ENCODE measurements around the gene IGSF9.
"Not testable (repeated sequence)": the region's sequence is repeated elsewhere in the genome, so short reads cannot be mapped to it uniquely, and the experiment has no call there.

The IGSF9 gene

DNA sequence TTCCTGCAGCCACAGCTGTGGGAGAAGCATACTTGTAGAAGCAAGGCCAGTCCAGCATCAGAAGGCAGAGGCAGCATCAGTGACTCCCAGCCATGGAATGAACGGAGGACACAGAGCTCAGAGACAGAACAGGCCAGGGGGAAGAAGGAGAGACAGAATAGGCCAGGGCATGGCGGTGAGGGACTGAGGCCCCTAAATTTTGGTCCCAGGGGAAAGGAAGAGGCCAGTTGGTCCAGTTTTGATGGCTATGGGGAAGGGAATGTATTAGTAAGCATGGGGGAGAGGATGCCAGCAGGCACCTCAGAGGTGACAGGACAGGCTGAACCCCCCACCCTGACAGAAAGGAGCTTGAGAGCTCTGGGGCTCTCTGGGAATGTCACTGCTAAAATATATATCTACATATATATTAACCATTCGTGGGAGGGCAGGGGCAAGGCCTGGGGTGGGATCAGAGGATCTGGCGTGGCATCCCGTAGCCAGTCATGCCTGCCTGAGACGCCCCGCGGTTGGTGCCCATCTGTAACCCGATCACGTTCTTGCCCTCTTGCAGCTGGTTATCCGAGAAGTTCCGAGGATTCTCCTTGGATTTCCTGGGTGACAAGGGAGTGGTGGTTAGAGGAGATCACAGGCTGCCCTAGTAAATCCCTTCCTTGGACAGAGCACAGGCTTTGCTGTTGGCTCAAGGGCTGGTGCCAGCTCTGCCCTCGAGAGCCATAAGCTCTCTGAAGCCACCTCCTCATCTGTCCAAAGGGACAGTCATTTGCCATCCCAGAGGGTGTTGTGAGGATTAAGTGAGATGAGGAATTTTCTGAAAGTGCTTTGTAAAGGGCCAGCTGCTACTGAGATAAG, 26.8 kb downstream of the IGSF9 start:
- FAIRE-seq, result no peak

- no peak for FAIRE-seq
Observed at GRCh38 chr1:159917533-159918351, 27.7 kb downstream of the IGSF9 start.

GRCh38 chr1:159916242-159917051, 29.0 kb downstream of the IGSF9 start:
- no peak for FAIRE-seq

- no peak for FAIRE-seq
Observed at GRCh38 chr1:159915571-159916241, 29.7 kb downstream of the IGSF9 start.

GRCh38 chr1:159914252-159915018, 31.0 kb downstream of the IGSF9 start:
- no peak for FAIRE-seq

DNA sequence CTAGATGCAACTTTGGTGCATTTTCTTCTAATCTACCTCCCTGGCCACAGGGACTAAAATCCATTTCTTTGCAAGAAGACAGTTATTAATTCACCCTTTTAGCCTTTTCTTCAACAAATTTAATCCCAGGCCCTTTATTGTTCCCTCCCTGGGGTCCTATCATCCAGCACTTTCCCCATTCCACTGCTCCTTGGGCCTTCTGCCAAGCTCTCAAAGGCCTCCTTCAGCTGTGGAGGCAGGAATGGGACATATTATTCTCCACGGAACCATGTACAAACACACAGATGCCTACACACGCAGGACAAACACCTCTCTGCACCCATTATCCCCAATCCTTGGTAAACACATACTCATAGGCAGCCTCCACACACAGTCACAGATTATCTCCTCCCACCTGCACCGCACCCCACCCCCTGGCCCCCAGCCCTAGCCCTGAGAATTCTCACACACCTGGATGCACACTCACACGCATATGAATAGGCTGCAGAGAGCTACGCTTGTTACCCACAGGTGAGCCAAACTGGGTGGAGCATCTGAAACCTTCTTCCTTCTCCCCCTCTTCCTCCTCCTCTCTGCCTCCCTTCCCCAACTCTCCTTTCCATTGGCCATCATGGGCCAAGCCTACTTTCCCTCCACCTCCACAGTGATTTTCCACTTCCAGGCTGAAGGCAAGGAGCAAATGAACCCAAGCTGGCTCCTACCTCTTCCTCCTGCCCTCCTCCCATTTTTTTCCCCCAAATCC, 31.8 kb downstream of the IGSF9 start:
- FAIRE-seq, result no peak

GRCh38 chr1:159911326-159912070, 33.9 kb downstream of the IGSF9 start:
- no peak for FAIRE-seq

GRCh38 chr1:159908031-159908940, 37.1 kb downstream of the IGSF9 start:
- no peak for FAIRE-seq

DNA sequence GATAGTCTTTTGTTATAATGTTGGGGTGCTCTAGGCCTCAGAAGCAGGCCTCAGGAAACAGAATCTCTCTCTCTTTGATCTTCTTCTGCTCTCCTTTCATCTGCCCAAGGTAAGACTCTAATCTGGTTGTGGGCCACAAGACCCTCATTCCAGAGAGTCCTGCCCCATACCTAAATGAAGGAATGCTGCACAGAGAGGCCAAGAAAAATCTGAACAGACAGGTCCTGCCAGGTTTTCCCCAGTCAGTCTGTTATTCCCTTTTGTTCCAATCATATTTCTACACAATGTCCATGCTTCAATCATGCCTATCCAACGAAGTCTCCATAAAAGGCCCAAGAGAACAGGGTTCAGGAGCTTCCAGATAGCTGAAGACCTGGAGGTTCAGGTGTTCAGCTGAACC, 38.5 kb downstream of the IGSF9 start:
- no peak for FAIRE-seq

- not testable (repeated sequence) for FAIRE-seq
Observed at GRCh38 chr1:159904036-159904435, 41.4 kb downstream of the IGSF9 start.

- no peak for FAIRE-seq
Observed at GRCh38 chr1:159902541-159902940, 42.9 kb downstream of the IGSF9 start.

GRCh38 chr1:159900755-159901360, 44.6 kb downstream of the IGSF9 start:
- no peak for FAIRE-seq

- no peak for FAIRE-seq
Observed at GRCh38 chr1:159900086-159900680, 45.2 kb downstream of the IGSF9 start, which contains the start of gene CFAP45. CFAP45 (minus strand) TSS chr1:159900165; CDS start chr1:159900098, 67 bp downstream.

DNA sequence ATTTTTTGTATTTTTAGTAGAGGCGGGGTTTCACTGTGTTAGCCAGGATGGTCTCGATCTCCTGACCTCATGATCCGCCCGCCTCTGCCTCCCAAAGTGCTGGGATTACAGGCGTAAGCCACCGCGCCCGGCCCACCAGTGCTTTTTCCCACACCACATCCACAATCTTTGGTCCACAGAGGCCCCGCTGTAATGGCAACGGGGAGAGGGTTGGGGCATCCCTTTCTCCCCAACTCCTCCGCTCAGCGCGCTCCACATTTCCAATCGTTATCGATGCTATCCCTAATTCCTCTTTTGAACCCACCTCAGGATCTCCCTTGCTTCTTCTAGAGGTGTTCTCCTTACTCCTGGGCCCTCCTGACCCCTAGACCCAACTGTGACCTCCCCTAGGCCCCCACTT, 45.8 kb downstream of the IGSF9 start:
- not testable (repeated sequence) for FAIRE-seq

DNA sequence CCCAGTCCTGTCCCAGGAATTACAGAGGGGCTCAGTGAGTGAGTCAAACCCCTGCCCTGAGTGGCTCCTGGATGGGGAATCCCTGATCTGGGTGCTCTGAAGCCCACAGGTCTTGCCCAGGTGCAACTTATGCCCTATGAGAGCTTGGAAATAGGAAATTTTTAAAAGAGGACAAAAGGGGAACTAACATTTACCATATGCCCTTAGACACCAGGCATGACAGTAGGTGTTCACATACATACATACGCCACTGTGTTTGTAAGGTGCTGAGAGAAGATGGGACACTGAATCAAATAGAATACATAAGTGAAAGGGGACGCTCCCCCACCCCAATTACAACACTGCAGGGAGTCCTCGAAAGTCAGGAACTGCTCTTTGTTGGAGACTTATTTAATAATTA, 46.9 kb downstream of the IGSF9 start:
- no peak for FAIRE-seq

DNA sequence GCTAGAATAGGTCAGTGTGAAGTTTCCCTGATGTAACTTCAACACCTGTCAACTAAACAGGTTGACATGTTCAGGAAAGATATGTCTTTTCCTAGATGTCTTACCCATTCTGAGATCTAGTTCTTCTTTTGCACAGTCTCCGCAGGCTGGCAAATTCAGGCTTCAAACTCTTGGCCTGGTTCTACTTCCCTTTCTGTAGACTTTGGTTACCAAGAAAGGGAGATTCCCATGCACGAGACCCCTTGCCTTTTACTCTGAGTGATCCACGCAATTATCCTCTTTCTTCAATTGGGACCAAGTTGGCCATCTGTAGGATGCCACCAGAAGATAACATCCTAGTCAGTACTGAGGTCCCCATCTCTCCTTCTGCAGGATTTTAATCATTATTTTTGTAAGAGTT, 47.5 kb downstream of the IGSF9 start:
- no peak for FAIRE-seq

GRCh38 chr1:159896546-159896930, 48.9 kb downstream of the IGSF9 start:
- no peak for FAIRE-seq

Data from G401.6 (cell line).